K562 (cell line): ENCODE measurements around the gene AKT1S1. TPM values are rescaled to one million over a fixed set of nuclear protein-coding genes. Genes with fewer than 3 reads are reported as not detected.

ENCODE experiments used
- CBX3 ChIP-seq, 2 experiments: IDR thresholded peaks; 1 replicate in 1 of 2; 2 replicates in 1 of 2; pipeline ENCODE4 v1.6.1; 2012; ENCODE audit warnings: inconsistent platforms in 2 of 2, low read length in 2 of 2, borderline replicate concordance in 1 of 2, control low read depth in 1 of 2
- CHD4 ChIP-seq: fragments of 200-600 bp; sonication (generic); IDR thresholded peaks from 3 replicates; pipeline ENCODE4 v1.6.1; 2012; ENCODE audit warnings: low read depth, mild to moderate bottlenecking, mixed read lengths, low read length, inconsistent platforms; ENCODE audit not compliant: insufficient read depth, insufficient replicate concordance, poor library complexity, severe bottlenecking
- ESRRB ChIP-seq: fragments of 250-450 bp; sonication (Bioruptor Pico); IDR thresholded peaks from 2 replicates; pipeline ENCODE4 v1.5.0; 2020; ENCODE audit warnings: mild to moderate bottlenecking, moderate library complexity, borderline replicate concordance
- ETV6 ChIP-seq, 3 experiments: fragments of 150-350 bp in 1 of 3; sonication (generic) in 1 of 3; formaldehyde crosslinking in 1 of 3; IDR thresholded peaks; 2 replicates each; pipeline versions ENCODE4 v1.6.1 to v1.8.0; 2014 to 2022; ENCODE audit warnings: borderline replicate concordance in 2 of 3, low read depth in 2 of 3, antibody characterized with exemption in 1 of 3, low read length in 1 of 3, mild to moderate bottlenecking in 1 of 3, missing genetic modification reagents in 1 of 3
- HEY1 ChIP-seq: fragments of 250-450 bp; sonication (Bioruptor Pico); IDR thresholded peaks from 2 replicates; pipeline ENCODE4 v1.5.0; 2020; ENCODE audit warnings: mild to moderate bottlenecking, moderate library complexity, borderline replicate concordance
- MCM7 ChIP-seq, 2 experiments: fragments of 450-650 bp; IDR thresholded peaks; 2 replicates each; pipeline ENCODE4 v1.6.1; 2016 to 2018
- MED1 ChIP-seq: sonication (generic); formaldehyde crosslinking; IDR thresholded peaks from 2 replicates; pipeline ENCODE4 v1.8.1; 2023; ENCODE audit warnings: missing genetic modification reagents, borderline replicate concordance
- NR2F6 ChIP-seq: fragments of 450-650 bp; formaldehyde crosslinking; IDR thresholded peaks from 2 replicates; pipeline ENCODE4 v1.4.0; 2020; ENCODE audit warnings: mild to moderate bottlenecking
- OTX1 ChIP-seq: fragments of 450-650 bp; formaldehyde crosslinking; IDR thresholded peaks from 2 replicates; pipeline ENCODE4 v1.4.0; 2022; ENCODE audit warnings: mild to moderate bottlenecking
- RUNX1 ChIP-seq: sonication (generic); IDR thresholded peaks from 2 replicates; pipeline ENCODE4 v1.6.1; 2016; ENCODE audit warnings: antibody characterized with exemption, low read depth
- TCF7 ChIP-seq: sonication (generic); IDR thresholded peaks from 2 replicates; pipeline ENCODE4 v1.6.1; 2016; ENCODE audit warnings: antibody characterized with exemption, borderline replicate concordance
- ZC3H11A ChIP-seq: IDR thresholded peaks from 2 replicates; pipeline ENCODE4 v1.6.1; 2012; ENCODE audit warnings: low read depth, low read length, improper control_type of control experiment
- ZNF76 ChIP-seq: fragments of 250-450 bp; sonication (Bioruptor Pico); IDR thresholded peaks from 2 replicates; pipeline ENCODE4 v1.4.0; 2020; ENCODE audit warnings: mild to moderate bottlenecking, moderate library complexity, borderline replicate concordance
- polyA plus RNA-seq, 8 experiments: library from polyadenylated mRNA; depleted of rRNA in 4 of 8; stranded (reverse) in 5 of 8; unstranded in 3 of 8; fragments of >200 nt; fragmentation: Nextera tagmentation in 2 of 8; fragmentation: Illumina TruSeq in 1 of 8; extraction: Ambion mirVana in 2 of 8; extraction: Trizol in 1 of 8; gene quantifications; 2 replicates each; pipeline versions ENCODE4 v1.2.1 to v1.2.3, GENCODE V29; 2011 to 2014; ENCODE audit warnings: inconsistent platforms in 1 of 8, missing spikeins in 1 of 8
- total RNA-seq, 7 experiments: library from RNA; depleted of rRNA in 6 of 7; stranded (reverse); fragments of >200 nt in 6 of 7; fragmentation: Illumina TruSeq in 2 of 7; extraction: Trizol in 2 of 7; gene quantifications; 2 replicates each; pipeline versions ENCODE4 v1.2.1 to v1.2.3, GENCODE V29; 2011 to 2021; ENCODE audit warnings: low replicate concordance in 1 of 7
- TF ChIP-seq, protein P1 (sequence below), 2 experiments: fragments of 450-650 bp; IDR thresholded peaks; 2 replicates each; pipeline ENCODE4 v1.6.1; 2018; ENCODE audit warnings: mild to moderate bottlenecking in 2 of 2, low read depth in 1 of 2; ENCODE audit not compliant: partially characterized antibody in 2 of 2
- TF ChIP-seq, protein P2 (sequence below): IDR thresholded peaks from 3 replicates; pipeline ENCODE4 v1.6.1; 2011; ENCODE audit warnings: borderline replicate concordance, mild to moderate bottlenecking, moderate library complexity; ENCODE audit not compliant: insufficient read length; ENCODE audit errors: extremely low read depth
- TF ChIP-seq, protein P3 (sequence below): fragments of 450-650 bp; formaldehyde crosslinking; IDR thresholded peaks from 2 replicates; pipeline ENCODE4 v1.4.0; 2022; ENCODE audit warnings: missing genetic modification characterization
- TF ChIP-seq, protein P4 (sequence below): sonication (generic); formaldehyde crosslinking; IDR thresholded peaks from 2 replicates; pipeline ENCODE4 v1.8.0; 2022; ENCODE audit warnings: mild to moderate bottlenecking, missing genetic modification reagents

The AKT1S1 gene
- total and polyA plus RNA-seq, 9 of the 15 experiments (the other 6 are each of a cell fraction or from before 2014, with no cell fraction given): 1.2 to 50.3 (median 17.1) TPM

DNA sequence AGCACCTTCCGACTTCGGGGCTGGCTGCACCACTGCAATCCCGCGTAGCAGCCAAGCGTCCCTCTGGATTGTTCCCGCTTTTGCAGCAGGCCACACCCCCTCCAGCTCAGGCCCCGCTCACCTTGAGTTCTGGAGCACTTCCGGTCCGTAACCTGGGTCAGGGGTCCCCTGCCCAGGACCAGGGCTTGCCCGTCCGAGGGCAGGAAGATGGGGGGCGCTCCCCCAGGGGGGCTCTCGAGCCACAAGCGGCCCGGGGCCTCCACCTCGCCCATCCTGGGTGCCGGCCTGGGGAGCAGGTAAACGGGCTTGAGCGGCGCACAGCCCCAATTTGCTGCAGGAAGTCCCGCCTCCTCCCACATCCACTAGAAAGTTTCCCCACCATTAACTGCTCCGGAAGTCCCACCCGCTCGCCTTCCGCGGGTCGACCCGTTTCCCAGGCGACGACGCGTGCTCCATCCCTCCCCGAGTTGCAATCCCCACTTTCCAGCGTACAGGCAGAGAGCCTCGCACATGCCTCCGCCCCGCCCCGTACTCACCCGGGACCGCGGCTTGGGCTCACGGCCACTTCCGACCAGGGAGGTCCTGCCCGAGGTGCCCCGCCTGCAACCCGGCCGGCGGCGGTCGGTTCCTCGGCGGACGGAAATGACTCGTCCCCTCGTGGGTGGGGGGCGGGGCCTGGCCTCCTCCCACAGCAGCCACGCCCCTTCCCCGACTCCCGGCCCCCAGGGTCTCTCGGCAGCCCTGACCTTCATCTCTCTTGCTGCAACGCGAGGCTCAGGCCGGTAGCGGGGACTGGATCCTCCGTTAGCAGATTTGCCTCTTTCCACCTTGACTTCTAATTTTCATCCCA lies 10.0 kb downstream of the AKT1S1 start, which contains the start of gene PNKP (continued):
- TF ChIP-seq ZC3H11A (no peak), TCF7 (peak; percentile 14; the same call in 1 of the 2 replicates), MCM7 (IDR thresholded peaks at IDR 0.05) (no peak), RUNX1 (no peak), OTX1 (no peak), CBX3 (IDR thresholded peaks at IDR 0.05; ENCODE audit: borderline replicate concordance in 1 of 2, low read length in 2 of 2) (no peak), ETV6 (IDR thresholded peaks at IDR 0.05; ENCODE audit: borderline replicate concordance in 1 of 2, low read depth in 2 of 2, low read length in 1 of 2) (peak in 1 of 2 experiments; percentile 22; a peak in 1 of 4 replicates), ETV6 (CRISPR knock-in tag; IDR thresholded peaks at IDR 0.05; ENCODE audit: borderline replicate concordance) (no peak), MED1 (CRISPR knock-in tag) (no peak), ZNF76 (CRISPR knock-in tag) (no peak), HEY1 (CRISPR knock-in tag) (no peak), NR2F6 (CRISPR knock-in tag) (no peak), ESRRB (CRISPR knock-in tag) (no peak), CHD4 (no peak)
- TF ChIP-seq, protein P1, sequence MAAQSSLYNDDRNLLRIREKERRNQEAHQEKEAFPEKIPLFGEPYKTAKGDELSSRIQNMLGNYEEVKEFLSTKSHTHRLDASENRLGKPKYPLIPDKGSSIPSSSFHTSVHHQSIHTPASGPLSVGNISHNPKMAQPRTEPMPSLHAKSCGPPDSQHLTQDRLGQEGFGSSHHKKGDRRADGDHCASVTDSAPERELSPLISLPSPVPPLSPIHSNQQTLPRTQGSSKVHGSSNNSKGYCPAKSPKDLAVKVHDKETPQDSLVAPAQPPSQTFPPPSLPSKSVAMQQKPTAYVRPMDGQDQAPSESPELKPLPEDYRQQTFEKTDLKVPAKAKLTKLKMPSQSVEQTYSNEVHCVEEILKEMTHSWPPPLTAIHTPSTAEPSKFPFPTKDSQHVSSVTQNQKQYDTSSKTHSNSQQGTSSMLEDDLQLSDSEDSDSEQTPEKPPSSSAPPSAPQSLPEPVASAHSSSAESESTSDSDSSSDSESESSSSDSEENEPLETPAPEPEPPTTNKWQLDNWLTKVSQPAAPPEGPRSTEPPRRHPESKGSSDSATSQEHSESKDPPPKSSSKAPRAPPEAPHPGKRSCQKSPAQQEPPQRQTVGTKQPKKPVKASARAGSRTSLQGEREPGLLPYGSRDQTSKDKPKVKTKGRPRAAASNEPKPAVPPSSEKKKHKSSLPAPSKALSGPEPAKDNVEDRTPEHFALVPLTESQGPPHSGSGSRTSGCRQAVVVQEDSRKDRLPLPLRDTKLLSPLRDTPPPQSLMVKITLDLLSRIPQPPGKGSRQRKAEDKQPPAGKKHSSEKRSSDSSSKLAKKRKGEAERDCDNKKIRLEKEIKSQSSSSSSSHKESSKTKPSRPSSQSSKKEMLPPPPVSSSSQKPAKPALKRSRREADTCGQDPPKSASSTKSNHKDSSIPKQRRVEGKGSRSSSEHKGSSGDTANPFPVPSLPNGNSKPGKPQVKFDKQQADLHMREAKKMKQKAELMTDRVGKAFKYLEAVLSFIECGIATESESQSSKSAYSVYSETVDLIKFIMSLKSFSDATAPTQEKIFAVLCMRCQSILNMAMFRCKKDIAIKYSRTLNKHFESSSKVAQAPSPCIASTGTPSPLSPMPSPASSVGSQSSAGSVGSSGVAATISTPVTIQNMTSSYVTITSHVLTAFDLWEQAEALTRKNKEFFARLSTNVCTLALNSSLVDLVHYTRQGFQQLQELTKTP (IDR thresholded peaks at IDR 0.05; ENCODE audit: low read depth in 1 of 2, partially characterized antibody in 2 of 2): no peak
- TF ChIP-seq, protein P2, sequence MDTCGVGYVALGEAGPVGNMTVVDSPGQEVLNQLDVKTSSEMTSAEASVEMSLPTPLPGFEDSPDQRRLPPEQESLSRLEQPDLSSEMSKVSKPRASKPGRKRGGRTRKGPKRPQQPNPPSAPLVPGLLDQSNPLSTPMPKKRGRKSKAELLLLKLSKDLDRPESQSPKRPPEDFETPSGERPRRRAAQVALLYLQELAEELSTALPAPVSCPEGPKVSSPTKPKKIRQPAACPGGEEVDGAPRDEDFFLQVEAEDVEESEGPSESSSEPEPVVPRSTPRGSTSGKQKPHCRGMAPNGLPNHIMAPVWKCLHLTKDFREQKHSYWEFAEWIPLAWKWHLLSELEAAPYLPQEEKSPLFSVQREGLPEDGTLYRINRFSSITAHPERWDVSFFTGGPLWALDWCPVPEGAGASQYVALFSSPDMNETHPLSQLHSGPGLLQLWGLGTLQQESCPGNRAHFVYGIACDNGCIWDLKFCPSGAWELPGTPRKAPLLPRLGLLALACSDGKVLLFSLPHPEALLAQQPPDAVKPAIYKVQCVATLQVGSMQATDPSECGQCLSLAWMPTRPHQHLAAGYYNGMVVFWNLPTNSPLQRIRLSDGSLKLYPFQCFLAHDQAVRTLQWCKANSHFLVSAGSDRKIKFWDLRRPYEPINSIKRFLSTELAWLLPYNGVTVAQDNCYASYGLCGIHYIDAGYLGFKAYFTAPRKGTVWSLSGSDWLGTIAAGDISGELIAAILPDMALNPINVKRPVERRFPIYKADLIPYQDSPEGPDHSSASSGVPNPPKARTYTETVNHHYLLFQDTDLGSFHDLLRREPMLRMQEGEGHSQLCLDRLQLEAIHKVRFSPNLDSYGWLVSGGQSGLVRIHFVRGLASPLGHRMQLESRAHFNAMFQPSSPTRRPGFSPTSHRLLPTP: no peak
- TF ChIP-seq, protein P3, sequence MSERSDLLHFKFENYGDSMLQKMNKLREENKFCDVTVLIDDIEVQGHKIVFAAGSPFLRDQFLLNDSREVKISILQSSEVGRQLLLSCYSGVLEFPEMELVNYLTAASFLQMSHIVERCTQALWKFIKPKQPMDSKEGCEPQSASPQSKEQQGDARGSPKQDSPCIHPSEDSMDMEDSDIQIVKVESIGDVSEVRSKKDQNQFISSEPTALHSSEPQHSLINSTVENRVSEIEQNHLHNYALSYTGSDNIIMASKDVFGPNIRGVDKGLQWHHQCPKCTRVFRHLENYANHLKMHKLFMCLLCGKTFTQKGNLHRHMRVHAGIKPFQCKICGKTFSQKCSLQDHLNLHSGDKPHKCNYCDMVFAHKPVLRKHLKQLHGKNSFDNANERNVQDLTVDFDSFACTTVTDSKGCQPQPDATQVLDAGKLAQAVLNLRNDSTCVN (CRISPR knock-in tag): no peak; the same call in 1 of the 2 replicates
- TF ChIP-seq, protein P4, sequence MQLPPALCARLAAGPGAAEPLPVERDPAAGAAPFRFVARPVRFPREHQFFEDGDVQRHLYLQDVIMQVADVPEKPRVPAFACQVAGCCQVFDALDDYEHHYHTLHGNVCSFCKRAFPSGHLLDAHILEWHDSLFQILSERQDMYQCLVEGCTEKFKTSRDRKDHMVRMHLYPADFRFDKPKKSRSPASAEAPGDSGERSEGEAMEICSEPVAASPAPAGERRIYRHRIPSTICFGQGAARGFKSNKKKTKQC (CRISPR knock-in tag): peak; percentile 23; the same call in 1 of the 2 replicates
